ENCODE measurements around the gene TRIM65. TPM values are rescaled to one million over a fixed set of nuclear protein-coding genes. Genes with fewer than 3 reads are reported as not detected.

TRIM65 gene
- total RNA-seq, 1 donor from 2014 or later, result 21.1 TPM

DNA sequence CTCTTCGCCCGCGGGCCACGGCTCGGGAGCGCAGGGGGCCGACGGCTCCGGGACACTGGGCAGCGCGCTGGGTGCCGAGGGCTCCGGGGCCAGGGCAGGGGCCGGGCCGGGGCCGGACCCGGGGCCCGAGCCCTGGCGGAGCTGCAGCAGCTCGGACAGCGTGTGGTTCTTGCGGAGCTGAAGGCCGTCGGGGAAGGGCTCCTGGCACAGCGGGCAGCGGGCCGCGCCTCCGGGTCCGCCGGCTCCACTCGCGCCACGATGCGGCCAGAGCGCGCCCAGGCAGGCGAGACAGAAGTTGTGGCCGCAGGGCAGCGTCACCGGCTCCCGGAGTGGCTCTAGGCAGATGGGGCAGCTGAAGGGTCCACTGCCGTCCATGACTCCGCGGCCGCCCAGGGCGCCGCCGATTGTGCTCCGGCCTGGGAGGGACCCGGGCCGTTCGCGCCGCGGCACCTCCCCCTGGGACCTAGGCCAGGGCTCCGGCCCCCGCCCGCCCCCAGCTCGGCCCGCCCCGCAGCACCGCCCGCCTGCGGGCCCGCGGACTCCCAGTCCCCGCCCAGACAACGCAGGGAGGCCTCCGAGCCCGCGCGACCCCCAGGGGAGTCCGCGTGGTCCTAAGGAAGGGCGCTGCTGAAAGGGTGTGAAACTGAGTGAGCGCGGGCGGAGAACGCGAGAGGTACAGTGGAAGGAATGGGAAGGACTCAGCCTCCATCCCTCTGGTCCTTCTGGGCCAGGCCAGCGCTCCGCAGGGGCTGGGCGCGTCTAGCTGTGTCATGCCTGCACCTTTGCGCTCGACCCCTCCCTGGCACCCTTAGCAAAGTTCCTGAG lies 18.4 kb downstream of the TRIM65 start, which contains the start of gene TRIM47:
Gene TRIM47, minus strand, starts transcription at position 408 of the 825 bp plus-strand sequence. Its CDS starts 33 bp downstream, at position 375.
- H3K27me3 ChIP-seq (ENCODE audit: control insufficient read depth, insufficient read depth, low read length), result no peaks in the 10 kb centered on the region
- peak; percentile 26 for DNase-seq (ENCODE audit: low read depth)
- FAIRE-seq, result no peak
- H3K4me3 ChIP-seq (ENCODE audit: low read depth, low read length), result peak within 1 kb of the TSS; percentile 55
- TF ChIP-seq, protein P1, sequence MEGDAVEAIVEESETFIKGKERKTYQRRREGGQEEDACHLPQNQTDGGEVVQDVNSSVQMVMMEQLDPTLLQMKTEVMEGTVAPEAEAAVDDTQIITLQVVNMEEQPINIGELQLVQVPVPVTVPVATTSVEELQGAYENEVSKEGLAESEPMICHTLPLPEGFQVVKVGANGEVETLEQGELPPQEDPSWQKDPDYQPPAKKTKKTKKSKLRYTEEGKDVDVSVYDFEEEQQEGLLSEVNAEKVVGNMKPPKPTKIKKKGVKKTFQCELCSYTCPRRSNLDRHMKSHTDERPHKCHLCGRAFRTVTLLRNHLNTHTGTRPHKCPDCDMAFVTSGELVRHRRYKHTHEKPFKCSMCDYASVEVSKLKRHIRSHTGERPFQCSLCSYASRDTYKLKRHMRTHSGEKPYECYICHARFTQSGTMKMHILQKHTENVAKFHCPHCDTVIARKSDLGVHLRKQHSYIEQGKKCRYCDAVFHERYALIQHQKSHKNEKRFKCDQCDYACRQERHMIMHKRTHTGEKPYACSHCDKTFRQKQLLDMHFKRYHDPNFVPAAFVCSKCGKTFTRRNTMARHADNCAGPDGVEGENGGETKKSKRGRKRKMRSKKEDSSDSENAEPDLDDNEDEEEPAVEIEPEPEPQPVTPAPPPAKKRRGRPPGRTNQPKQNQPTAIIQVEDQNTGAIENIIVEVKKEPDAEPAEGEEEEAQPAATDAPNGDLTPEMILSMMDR (IDR thresholded peaks at IDR 0.05; ENCODE audit: insufficient read depth, low read length, severe bottlenecking), result peak; percentile 27
- H3K36me3 ChIP-seq (ENCODE audit: control insufficient read depth, insufficient read depth, low read length), result peaks cover 1% of the 10 kb centered on the region

DNA sequence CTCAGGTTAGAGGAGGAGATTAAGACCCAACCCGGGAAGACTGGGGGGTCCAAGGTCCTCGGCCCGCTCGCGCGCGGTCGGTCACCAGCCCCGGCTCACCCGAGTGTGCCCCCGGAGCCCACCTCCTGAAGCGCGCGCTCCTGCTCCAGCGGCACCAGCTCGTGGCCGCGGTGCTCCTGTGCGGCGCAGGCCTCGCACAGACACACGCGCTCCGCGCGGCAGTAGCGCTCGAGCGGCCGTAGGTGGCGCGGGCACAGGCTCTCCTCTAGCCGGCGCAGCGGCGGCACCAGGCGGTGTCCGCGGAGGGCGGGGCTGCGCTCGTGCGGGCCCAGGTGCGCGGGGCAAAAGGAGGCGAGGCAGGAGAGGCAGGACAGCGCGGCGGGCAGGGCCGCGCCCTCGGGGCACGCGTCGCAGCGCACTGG lies 19.0 kb downstream of the TRIM65 start:
- TF ChIP-seq, protein P1 (IDR thresholded peaks at IDR 0.05; ENCODE audit: insufficient read depth, low read length, severe bottlenecking), result peak; percentile 74
- FAIRE-seq, result no peak
- peak; percentile 56 for DNase-seq (ENCODE audit: low read depth)
- H3K4me3 ChIP-seq (ENCODE audit: low read depth, low read length), result peak overlapping the region; percentile 55
- no peaks in the 10 kb centered on the region for H3K27me3 ChIP-seq (ENCODE audit: control insufficient read depth, insufficient read depth, low read length)
- peaks cover 1% of the 10 kb centered on the region for H3K36me3 ChIP-seq (ENCODE audit: control insufficient read depth, insufficient read depth, low read length)

DNA sequence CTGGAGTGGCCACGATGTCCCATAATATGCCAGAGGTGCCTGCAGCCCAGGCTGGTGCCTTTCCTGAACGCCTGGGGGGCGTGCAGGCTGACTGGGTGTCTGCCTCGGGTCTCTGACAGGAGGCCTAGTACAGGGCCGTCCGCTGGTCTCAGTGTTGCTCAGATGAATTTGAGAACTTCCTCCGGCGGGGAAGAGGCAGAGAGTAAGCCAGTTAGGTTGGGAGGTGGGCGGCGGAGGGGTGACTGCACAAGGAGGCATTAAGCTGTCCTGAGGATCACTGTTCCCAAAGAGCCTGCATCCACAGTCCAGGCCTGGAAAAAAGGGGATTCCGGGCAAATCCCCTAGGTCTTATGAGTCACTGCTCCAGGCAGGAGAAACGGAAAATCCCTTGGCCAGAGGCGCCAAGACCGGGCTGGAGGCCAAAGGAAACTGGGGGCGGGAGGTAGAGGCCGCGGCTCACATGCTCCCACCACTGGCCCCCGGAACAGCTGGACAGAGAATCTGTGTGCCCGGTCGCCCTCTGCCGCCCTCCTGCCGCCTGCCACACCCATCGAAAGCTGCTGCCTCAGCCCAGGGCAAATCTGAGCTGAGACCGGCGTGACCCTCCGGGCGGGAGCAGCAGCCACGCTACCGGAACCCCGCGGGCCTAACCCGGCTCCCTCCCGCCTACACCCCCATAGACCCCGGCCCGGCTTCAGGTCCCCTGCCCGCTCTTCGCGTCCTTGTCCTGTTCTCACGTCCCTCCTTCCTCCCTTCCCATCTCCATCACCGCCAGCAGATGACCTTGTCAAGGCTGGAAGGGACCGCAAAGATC lies 19.6 kb downstream of the TRIM65 start:
- Histone ChIP-seq H3K4me3 (ENCODE audit: low read depth, low read length) (peak overlapping the region; percentile 55), H3K36me3 (ENCODE audit: control insufficient read depth, insufficient read depth, low read length) (peaks cover 1% of the 10 kb centered on the region), H3K27me3 (ENCODE audit: control insufficient read depth, insufficient read depth, low read length) (no peaks in the 10 kb centered on the region)
- FAIRE-seq, result no peak
- peak; percentile 83 for DNase-seq (ENCODE audit: low read depth)
- TF ChIP-seq, protein P1 (IDR thresholded peaks at IDR 0.05; ENCODE audit: insufficient read depth, low read length, severe bottlenecking), result no peak

DNA sequence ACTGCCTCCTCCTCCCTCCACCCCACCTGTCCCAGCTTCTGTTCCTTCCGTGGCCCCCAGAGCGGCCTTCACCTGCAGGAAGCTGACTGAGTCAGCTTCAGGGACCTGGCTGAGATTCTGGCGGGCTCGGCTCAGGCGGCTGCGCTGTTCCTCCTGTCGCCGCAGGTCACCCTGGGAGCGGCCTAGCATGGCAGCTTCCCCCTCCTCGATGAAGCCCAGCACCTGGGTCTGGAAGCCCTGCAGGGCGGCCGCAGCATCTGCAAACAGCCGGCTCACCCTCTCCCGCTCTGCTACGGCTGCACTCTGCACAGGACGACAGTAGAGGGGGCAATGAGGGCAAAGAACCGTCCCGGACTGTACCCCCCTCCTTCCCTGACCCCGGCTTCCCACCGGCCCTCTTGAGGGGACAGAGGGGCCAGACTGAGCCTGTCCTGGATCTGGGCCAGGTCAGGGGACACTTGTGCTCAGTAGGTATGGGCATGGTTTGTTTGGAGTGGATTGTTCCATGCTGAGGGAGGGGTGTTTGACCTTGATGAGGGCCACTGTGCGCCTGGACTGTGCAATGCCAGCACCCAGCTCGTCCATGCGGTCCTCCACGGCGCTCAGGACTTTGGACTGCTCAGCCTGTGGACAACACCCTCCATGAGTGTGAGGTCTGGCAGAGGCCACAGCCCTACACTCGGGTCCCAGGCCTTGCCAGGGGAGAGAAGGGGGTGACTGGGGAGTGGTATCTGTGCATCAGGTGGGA lies 20.4 kb downstream of the TRIM65 start:
- peaks cover 1% of the 10 kb centered on the region for H3K36me3 ChIP-seq (ENCODE audit: control insufficient read depth, insufficient read depth, low read length)
- TF ChIP-seq, protein P1 (IDR thresholded peaks at IDR 0.05; ENCODE audit: insufficient read depth, low read length, severe bottlenecking), result peak; percentile 33
- no peaks in the 10 kb centered on the region for H3K27me3 ChIP-seq (ENCODE audit: control insufficient read depth, insufficient read depth, low read length)
- FAIRE-seq, result no peak
- peak overlapping the region; percentile 55 for H3K4me3 ChIP-seq (ENCODE audit: low read depth, low read length)
- peak; percentile 73 for DNase-seq (ENCODE audit: low read depth)

DNA sequence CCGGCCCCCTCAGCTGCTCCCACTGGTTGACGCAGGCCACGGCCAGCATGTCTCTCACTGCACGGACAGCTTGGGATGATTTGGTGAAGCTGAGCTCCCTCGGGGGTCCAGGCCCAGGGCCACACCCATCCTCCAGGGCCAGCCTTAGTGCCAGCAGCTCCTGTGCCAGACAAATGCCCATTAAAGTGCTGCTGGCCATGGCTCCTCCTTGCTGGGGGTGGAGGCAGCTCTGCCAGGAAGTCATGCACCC lies 20.9 kb downstream of the TRIM65 start:
- no peaks in the 10 kb centered on the region for H3K27me3 ChIP-seq (ENCODE audit: control insufficient read depth, insufficient read depth, low read length)
- no peak overlapping the region for H3K4me3 ChIP-seq (ENCODE audit: low read depth, low read length)
- peaks cover 1% of the 10 kb centered on the region for H3K36me3 ChIP-seq (ENCODE audit: control insufficient read depth, insufficient read depth, low read length)
- TF ChIP-seq, protein P1 (IDR thresholded peaks at IDR 0.05; ENCODE audit: insufficient read depth, low read length, severe bottlenecking), result no peak
- DNase-seq (ENCODE audit: low read depth), result no peak
- no peak for FAIRE-seq
